ENCODE measurements around the gene CREB3L1. TPM values are rescaled to one million over a fixed set of nuclear protein-coding genes. Genes with fewer than 3 reads are reported as not detected.
A peak's percentile ranks its signal among the peaks of the same experiment; 100 is the strongest.
"Not testable (repeated sequence)": the region's sequence is repeated elsewhere in the genome, so short reads cannot be mapped to it uniquely, and the experiment has no call there.

The CREB3L1 gene
- total and polyA plus RNA-seq, 2 donors: 20.0 to 44.3 TPM

DNA sequence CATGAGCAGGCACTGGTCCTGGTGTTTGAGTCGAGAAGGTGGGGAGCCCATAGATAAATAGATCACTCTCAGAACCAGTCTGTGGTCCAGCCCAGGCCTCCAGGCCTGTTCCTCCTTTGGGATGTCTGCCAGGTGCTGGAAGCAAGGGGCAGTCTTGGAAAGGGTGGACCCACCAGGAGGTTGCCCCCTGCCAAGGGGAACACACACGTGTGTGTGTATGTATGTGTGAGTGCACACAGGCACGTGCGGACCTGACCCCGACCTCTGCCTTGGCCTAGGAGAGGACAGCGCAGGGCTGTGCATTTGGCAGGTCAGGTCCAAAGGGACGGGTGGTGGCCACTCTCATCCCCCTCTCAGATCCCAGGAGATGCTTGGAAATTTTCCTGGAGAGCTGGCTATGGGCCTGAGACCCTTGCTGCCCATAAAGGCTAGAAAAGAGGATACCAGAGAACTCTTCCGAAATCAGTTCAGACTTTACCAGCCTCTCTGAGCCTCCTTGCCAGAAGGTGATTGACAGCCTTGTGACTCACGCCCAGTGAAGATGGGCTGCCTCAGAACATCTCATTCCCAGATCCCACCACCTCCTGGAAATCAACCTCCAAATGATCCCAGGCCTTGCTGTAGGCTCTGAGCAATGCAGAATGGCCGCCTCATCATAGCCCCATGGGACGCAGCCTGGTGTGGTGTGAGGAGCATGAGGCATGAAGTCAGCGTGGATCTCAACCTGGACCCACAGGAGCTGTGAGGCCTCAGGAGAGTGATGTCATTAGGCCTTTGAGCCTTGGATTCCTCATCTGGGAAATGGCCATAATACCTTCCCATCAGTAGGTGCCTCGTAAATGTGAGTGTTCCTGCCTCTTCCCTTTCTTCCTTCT, 24.0 kb upstream of the CREB3L1 start:
- H3K4me1 ChIP-seq (ENCODE audit: insufficient read depth): no peaks in the 10 kb centered on the region
- H3K36me3 ChIP-seq (ENCODE audit: insufficient read depth): no peaks in the 10 kb centered on the region
- DNase-seq (ENCODE audit: extremely low spot score): no peak
- 90% methylated on average over 13 of the region's 13 CpGs for WGBS
- H3K4me3 ChIP-seq (ENCODE audit: low read depth, low read length): no peak overlapping the region
- H3K27ac ChIP-seq (ENCODE audit: low read depth): no peak overlapping the region

GRCh38 chr11:46254133-46254491, 23.4 kb upstream of the CREB3L1 start:
- Histone ChIP-seq H3K4me1 (ENCODE audit: insufficient read depth) (no peaks in the 10 kb centered on the region), H3K27ac (ENCODE audit: low read depth) (no peak overlapping the region), H3K4me3 (ENCODE audit: low read depth, low read length) (no peak overlapping the region), H3K36me3 (ENCODE audit: insufficient read depth) (no peaks in the 10 kb centered on the region)
- no peak for DNase-seq (ENCODE audit: extremely low spot score)
- WGBS: 80% methylated on average over 9 of the region's 9 CpGs

- 97% methylated on average over 3 of the region's 3 CpGs for WGBS
- no peak overlapping the region for H3K4me3 ChIP-seq (ENCODE audit: low read depth, low read length)
- no peaks in the 10 kb centered on the region for H3K4me1 ChIP-seq (ENCODE audit: insufficient read depth)
- no peaks in the 10 kb centered on the region for H3K36me3 ChIP-seq (ENCODE audit: insufficient read depth)
- H3K27ac ChIP-seq (ENCODE audit: low read depth): no peak overlapping the region
- no peak for DNase-seq (ENCODE audit: extremely low spot score)
Measured at GRCh38 chr11:46256540-46257001, 20.9 kb upstream of the CREB3L1 start.

DNA sequence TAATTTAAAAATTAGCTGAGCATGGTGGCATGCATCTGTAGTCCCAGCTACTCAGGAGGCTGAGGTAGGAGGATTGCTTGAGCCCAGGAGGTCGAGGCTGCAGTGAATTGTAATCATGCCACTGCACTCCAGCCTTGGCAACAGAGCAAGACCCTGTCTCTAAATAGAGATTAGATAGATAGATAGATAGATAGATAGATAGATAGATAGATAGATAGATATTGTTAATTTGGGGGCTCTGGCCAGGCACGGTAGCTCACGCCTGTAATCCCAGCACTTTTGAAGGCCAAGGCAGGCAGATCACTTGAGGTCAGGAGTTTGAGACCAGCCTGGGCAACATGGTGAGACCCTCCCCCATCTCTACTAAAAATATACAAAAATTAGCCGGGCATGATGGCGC, 18.1 kb upstream of the CREB3L1 start:
- H3K4me1 ChIP-seq (ENCODE audit: insufficient read depth); DNase-seq (ENCODE audit: extremely low spot score); H3K4me3 ChIP-seq (ENCODE audit: low read depth, low read length); H3K36me3 ChIP-seq (ENCODE audit: insufficient read depth); H3K27ac ChIP-seq (ENCODE audit: low read depth): not testable (repeated sequence)
- 82% methylated on average over 5 of the region's 5 CpGs for WGBS

GRCh38 chr11:46259971-46260560, 17.4 kb upstream of the CREB3L1 start:
- Histone ChIP-seq H3K4me1 (ENCODE audit: insufficient read depth) (no peaks in the 10 kb centered on the region), H3K36me3 (ENCODE audit: insufficient read depth) (no peaks in the 10 kb centered on the region), H3K4me3 (ENCODE audit: low read depth, low read length) (no peak overlapping the region), H3K27ac (ENCODE audit: low read depth) (no peak overlapping the region)
- 88% methylated on average over 10 of the region's 10 CpGs for WGBS
- DNase-seq (ENCODE audit: extremely low spot score): no peak

DNA sequence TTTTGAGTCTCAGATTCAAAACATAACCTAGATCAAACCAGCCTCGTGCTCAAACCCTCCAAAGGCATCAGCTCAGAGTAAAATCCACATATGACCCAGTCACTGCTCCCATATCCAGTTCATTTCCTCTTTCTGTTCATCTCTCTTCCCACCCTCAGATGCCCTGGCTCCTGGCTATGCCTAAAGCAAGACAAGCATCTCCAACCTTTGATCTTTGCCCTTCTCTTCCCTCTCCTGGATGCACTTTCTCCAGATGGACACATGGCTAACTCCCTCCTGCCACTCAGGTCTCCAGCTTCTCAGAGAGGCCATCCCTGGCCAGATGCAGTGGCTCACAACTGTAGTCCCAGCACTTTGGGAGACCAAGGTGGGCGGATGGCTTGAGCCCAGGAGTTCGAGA, 14.3 kb upstream of the CREB3L1 start:
- H3K27ac ChIP-seq (ENCODE audit: low read depth): no peak overlapping the region
- no peak overlapping the region for H3K4me3 ChIP-seq (ENCODE audit: low read depth, low read length)
- WGBS: 96% methylated on average over 3 of the region's 3 CpGs
- no peak for DNase-seq (ENCODE audit: extremely low spot score)
- no peaks in the 10 kb centered on the region for H3K36me3 ChIP-seq (ENCODE audit: insufficient read depth)
- H3K4me1 ChIP-seq (ENCODE audit: insufficient read depth): no peaks in the 10 kb centered on the region

DNA sequence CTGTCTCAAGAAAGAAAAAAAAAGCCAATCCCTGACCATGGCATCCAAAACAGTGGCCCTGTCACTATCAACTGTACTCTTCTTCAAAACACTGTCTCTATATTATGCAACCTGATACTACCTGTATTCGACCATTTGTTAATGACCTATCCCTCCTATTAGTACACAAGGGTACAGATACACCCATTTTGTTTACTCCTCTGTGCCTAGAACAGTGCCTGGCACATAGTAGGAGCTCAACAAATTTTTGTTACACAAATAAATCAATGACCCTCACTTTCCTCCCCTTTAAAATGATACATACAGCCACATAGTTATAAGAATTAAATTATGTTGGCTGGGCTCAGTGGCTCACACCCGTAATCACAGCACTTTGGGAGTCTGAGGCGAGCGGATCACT, 13.4 kb upstream of the CREB3L1 start:
- H3K27ac ChIP-seq (ENCODE audit: low read depth): no peak overlapping the region
- 95% methylated on average over 4 of the region's 4 CpGs for WGBS
- H3K36me3 ChIP-seq (ENCODE audit: insufficient read depth): no peaks in the 10 kb centered on the region
- no peak for DNase-seq (ENCODE audit: extremely low spot score)
- H3K4me3 ChIP-seq (ENCODE audit: low read depth, low read length): no peak overlapping the region
- no peaks in the 10 kb centered on the region for H3K4me1 ChIP-seq (ENCODE audit: insufficient read depth)

- H3K36me3 ChIP-seq (ENCODE audit: insufficient read depth): no peaks in the 10 kb centered on the region
- no peak overlapping the region for H3K4me3 ChIP-seq (ENCODE audit: low read depth, low read length)
- WGBS: 72% methylated on average over 9 of the region's 9 CpGs
- DNase-seq (ENCODE audit: extremely low spot score): no peak
- no peaks in the 10 kb centered on the region for H3K4me1 ChIP-seq (ENCODE audit: insufficient read depth)
- H3K27ac ChIP-seq (ENCODE audit: low read depth): no peak overlapping the region
Measured at GRCh38 chr11:46264976-46265375, 12.5 kb upstream of the CREB3L1 start.

- H3K36me3 ChIP-seq (ENCODE audit: insufficient read depth): no peaks in the 10 kb centered on the region
- H3K27ac ChIP-seq (ENCODE audit: low read depth): no peak overlapping the region
- no peak for DNase-seq (ENCODE audit: extremely low spot score)
- H3K4me1 ChIP-seq (ENCODE audit: insufficient read depth): no peaks in the 10 kb centered on the region
- 88% methylated on average over 7 of the region's 7 CpGs for WGBS
- H3K4me3 ChIP-seq (ENCODE audit: low read depth, low read length): no peak overlapping the region
Measured at GRCh38 chr11:46265764-46266163, 11.7 kb upstream of the CREB3L1 start.

DNA sequence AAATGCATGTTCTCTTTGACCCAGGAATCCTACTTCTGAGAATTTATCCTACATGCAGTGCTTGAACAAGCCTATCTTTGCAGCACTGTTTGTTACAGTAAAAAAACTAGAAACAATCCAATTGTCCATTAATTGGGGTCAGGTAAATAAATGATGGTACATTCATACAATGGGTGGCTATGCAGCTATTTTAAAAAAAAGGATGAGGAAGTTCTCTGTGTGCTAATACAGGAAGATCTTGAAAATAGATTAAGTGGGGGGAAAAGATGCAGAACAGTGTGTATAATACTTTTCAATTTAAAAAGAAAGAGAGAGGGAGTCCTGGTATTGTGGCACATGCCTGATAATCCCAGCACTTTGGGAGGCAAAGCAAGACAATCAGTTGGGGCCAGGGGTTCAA, 9.5 kb upstream of the CREB3L1 start:
- DNase-seq (ENCODE audit: extremely low spot score): no peak
- Histone ChIP-seq H3K4me3 (ENCODE audit: low read depth, low read length) (no peak overlapping the region), H3K27ac (ENCODE audit: low read depth) (no peak overlapping the region), H3K36me3 (ENCODE audit: insufficient read depth) (no peaks in the 10 kb centered on the region), H3K4me1 (ENCODE audit: insufficient read depth) (no peaks in the 10 kb centered on the region)

GRCh38 chr11:46270684-46271083, 6.8 kb upstream of the CREB3L1 start:
- Histone ChIP-seq H3K36me3 (ENCODE audit: insufficient read depth) (no peaks in the 10 kb centered on the region), H3K4me3 (ENCODE audit: low read depth, low read length) (no peak overlapping the region)
- WGBS: 89% methylated on average over 5 of the region's 5 CpGs

DNA sequence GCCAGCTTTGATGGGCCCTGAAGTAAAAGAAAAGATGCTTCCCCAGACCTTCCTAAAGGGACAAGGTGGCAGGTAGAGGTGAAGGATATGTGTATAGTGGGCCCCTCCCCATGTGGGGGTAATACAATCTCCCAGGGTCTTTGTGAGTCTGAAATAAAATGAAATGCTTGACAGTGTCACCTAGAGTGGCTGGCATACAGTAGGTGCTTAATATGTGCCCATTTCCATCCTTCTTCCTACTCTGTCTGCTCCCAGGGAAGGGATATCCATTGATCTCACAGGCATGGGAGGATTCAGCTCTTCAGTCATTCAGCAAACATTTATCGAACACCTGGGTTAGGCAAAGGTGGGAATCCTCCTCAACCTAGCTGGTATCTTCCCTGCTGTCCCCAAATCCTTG, 6.1 kb upstream of the CREB3L1 start:
- DNase-seq (ENCODE audit: extremely low spot score): no peak
- Histone ChIP-seq H3K36me3 (ENCODE audit: insufficient read depth) (no peaks in the 10 kb centered on the region), H3K4me1 (ENCODE audit: insufficient read depth) (no peaks in the 10 kb centered on the region), H3K4me3 (ENCODE audit: low read depth, low read length) (no peak overlapping the region), H3K27ac (ENCODE audit: low read depth) (no peak overlapping the region)
- WGBS: 100% methylated on average over 1 of the region's 1 CpG

More at GRCh38 chr11:46270684-46271083, 6.8 kb upstream of the CREB3L1 start:
- no peaks in the 10 kb centered on the region for H3K4me1 ChIP-seq (ENCODE audit: insufficient read depth)
- no peak overlapping the region for H3K27ac ChIP-seq (ENCODE audit: low read depth)
- DNase-seq (ENCODE audit: extremely low spot score): no peak

DNA sequence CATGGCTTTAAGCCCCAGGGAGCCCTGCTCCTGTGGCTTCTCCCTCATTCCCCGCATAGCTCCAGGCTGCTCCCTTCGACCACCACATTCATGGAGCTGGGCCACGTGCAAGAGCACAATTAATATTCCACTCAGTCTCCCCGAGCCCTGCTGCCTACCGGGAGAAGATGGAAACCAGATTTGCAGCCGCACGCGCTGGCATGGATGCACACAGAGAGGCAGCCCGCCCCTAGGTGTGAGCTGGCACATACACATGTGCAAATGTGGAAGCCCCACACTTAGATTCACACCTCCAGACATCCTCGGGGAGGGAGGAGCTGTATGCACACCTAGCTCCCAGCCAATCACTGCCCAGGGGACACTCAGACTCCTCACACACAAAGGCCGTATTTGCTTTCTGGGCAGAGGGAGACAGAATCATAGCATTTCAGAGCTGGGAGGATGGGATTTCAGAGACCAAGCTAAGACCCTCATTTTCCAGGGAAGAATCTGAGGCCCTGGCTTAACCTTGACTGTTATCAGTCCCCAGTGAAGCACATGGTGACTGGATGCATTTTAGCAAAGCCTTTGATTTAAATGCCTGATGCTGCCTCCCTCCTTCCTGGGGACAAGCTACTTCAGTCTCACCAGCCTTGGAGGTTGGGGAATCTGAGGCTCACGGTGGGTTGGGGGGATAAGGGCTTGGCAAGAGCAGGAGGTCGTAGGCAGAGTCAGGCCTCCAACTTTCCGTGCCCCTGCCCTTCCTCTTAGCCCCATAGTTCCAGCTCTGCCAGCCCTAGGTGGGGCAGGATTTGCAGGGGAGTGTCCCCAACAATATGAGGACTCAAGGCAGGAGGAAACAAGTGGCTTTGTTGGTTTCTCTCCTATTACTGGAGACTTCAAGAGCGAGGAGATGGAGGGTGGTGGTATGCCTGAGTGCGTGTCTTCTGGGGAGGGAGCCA, 5.3 kb upstream of the CREB3L1 start:
- H3K4me3 ChIP-seq (ENCODE audit: low read depth, low read length): no peak overlapping the region
- peak overlapping the region; percentile 63 for H3K27ac ChIP-seq (ENCODE audit: low read depth)
- H3K36me3 ChIP-seq (ENCODE audit: insufficient read depth): no peaks in the 10 kb centered on the region
- DNase-seq (ENCODE audit: extremely low spot score): no peak
- no peaks in the 10 kb centered on the region for H3K4me1 ChIP-seq (ENCODE audit: insufficient read depth)
- whole genome bisulfite sequencing: 51% methylated on average over 16 of the region's 16 CpGs
